Bronchial epithelial cell (primary cell): ENCODE measurements around the gene CAPZB. TPM values are rescaled to one million over a fixed set of nuclear protein-coding genes. Genes with fewer than 3 reads are reported as not detected.
A peak's percentile ranks its signal among the peaks of the same experiment; 100 is the strongest.

ENCODE experiments used
- DNase-seq: peaks from one replicate; pipeline ENCODE4 v3.0.0-alpha.2; 2010; ENCODE audit warnings: low read depth
- FAIRE-seq: peaks from 2 replicates; lab custom pipeline; 2011; peaks lifted over from hg19 to GRCh38; lab: Jason Lieb, UNC
- H3K27me3 ChIP-seq: 2 replicates; pipeline ENCODE4 v1.5.1; 2011; ENCODE audit warnings: low read length; ENCODE audit not compliant: control insufficient read depth, insufficient read depth
- H3K36me3 ChIP-seq: 2 replicates; pipeline ENCODE4 v1.5.1; 2011; ENCODE audit warnings: low read length; ENCODE audit not compliant: control insufficient read depth, insufficient read depth
- H3K4me3 ChIP-seq: 2 replicates; pipeline ENCODE4 v1.5.1; 2011; ENCODE audit warnings: mild to moderate bottlenecking, low read depth, low read length, control low read depth
- CTCF ChIP-seq: IDR thresholded peaks from 2 replicates; pipeline ENCODE4 v1.5.1; 2011; ENCODE audit warnings: mild to moderate bottlenecking, moderate library complexity, low read length, control low read depth, inconsistent platforms; ENCODE audit not compliant: insufficient read depth, severe bottlenecking
- total RNA-seq: library from RNA; depleted of rRNA; stranded (reverse); fragments of >200 nt; gene quantifications from 2 replicates; pipeline ENCODE4 v1.2.1, GENCODE V29; 2014

CAPZB gene
- total RNA-seq, 1 donor from 2014 or later, result 73.5 TPM

- no peak overlapping the region for H3K4me3 ChIP-seq
- H3K36me3 ChIP-seq, result peaks cover 19% of the 10 kb centered on the region
- no peaks in the 10 kb centered on the region for H3K27me3 ChIP-seq
- no peak for FAIRE-seq
- no peak for TF ChIP-seq CTCF
- no peak for DNase-seq
Measured at GRCh38 chr1:19339214-19339861, 146.0 kb downstream of the CAPZB start.

GRCh38 chr1:19338323-19338762, 147.0 kb downstream of the CAPZB start:
- no peak for DNase-seq
- TF ChIP-seq CTCF, result peak; percentile 55
- Histone ChIP-seq H3K36me3 (peaks cover 16% of the 10 kb centered on the region), H3K27me3 (no peaks in the 10 kb centered on the region), H3K4me3 (no peak overlapping the region)
- FAIRE-seq, result no peak

- H3K36me3 ChIP-seq, result peaks cover 11% of the 10 kb centered on the region
- TF ChIP-seq CTCF, result no peak
- DNase-seq (no peak), FAIRE-seq (no peak)
- H3K4me3 ChIP-seq, result no peak overlapping the region
- H3K27me3 ChIP-seq, result no peaks in the 10 kb centered on the region
Measured at GRCh38 chr1:19337289-19337688, 148.1 kb downstream of the CAPZB start.

GRCh38 chr1:19336543-19336942, 148.8 kb downstream of the CAPZB start:
- DNase-seq, result peak; percentile 67
- H3K27me3 ChIP-seq, result no peaks in the 10 kb centered on the region
- peaks cover 11% of the 10 kb centered on the region for H3K36me3 ChIP-seq
- no peak overlapping the region for H3K4me3 ChIP-seq
- no peak for TF ChIP-seq CTCF
- FAIRE-seq, result no peak

GRCh38 chr1:19333587-19334354, 151.6 kb downstream of the CAPZB start:
- peaks cover under 1% of the 10 kb centered on the region for H3K36me3 ChIP-seq
- no peak for DNase-seq
- H3K27me3 ChIP-seq, result no peaks in the 10 kb centered on the region
- no peak for FAIRE-seq
- H3K4me3 ChIP-seq, result no peak overlapping the region
- TF ChIP-seq CTCF, result no peak

GRCh38 chr1:19332832-19333231, 152.5 kb downstream of the CAPZB start:
- Histone ChIP-seq H3K36me3 (peaks cover 2% of the 10 kb centered on the region), H3K27me3 (no peaks in the 10 kb centered on the region), H3K4me3 (no peak overlapping the region)
- FAIRE-seq (no peak), DNase-seq (no peak)
- no peak for TF ChIP-seq CTCF
